IPS-NIHi7 (cell line): ENCODE measurements around the gene FOXL3.
"Not testable (repeated sequence)": the region's sequence is repeated elsewhere in the genome, so short reads cannot be mapped to it uniquely, and the experiment has no call there.

Experiments used
- DNase-seq: peaks from one replicate; pipeline ENCODE4 v3.0.0; 2012; ENCODE audit warnings: mixed read lengths; ENCODE audit errors: extremely low spot score

Gene FOXL3

GRCh38 chr7:323410-323809 is 33.4 kb downstream of the FOXL3 start:
- no peak for DNase-seq

- DNase-seq, result no peak
Measured at GRCh38 chr7:324011-324410, 34.0 kb downstream of the FOXL3 start.

- no peak for DNase-seq
Measured at GRCh38 chr7:325051-325798, 35.3 kb downstream of the FOXL3 start.

GRCh38 chr7:325811-326210 is 35.8 kb downstream of the FOXL3 start:
- no peak for DNase-seq

- DNase-seq, result no peak
Measured at GRCh38 chr7:326273-326672, 36.3 kb downstream of the FOXL3 start.

GRCh38 chr7:326809-327232 is 36.9 kb downstream of the FOXL3 start:
- DNase-seq, result no peak

- DNase-seq, result no peak
Measured at GRCh38 chr7:327233-327931, 37.4 kb downstream of the FOXL3 start.

GRCh38 chr7:327991-328702 is 38.2 kb downstream of the FOXL3 start:
- no peak for DNase-seq

- DNase-seq, result no peak
Measured at GRCh38 chr7:329691-330281, 39.8 kb downstream of the FOXL3 start.

GRCh38 chr7:330511-331230 is 40.7 kb downstream of the FOXL3 start:
- no peak for DNase-seq

GRCh38 chr7:332020-332517 is 42.1 kb downstream of the FOXL3 start:
- no peak for DNase-seq

GRCh38 chr7:332646-333392 is 42.8 kb downstream of the FOXL3 start:
- DNase-seq, result peak; percentile 94

- no peak for DNase-seq
Measured at GRCh38 chr7:333393-333764, 43.4 kb downstream of the FOXL3 start.

- no peak for DNase-seq
Measured at GRCh38 chr7:334618-335357, 44.8 kb downstream of the FOXL3 start.

GRCh38 chr7:335358-336148 is 45.6 kb downstream of the FOXL3 start:
- no peak for DNase-seq

- DNase-seq, result not testable (repeated sequence)
Measured at GRCh38 chr7:336149-336533, 46.2 kb downstream of the FOXL3 start.

GRCh38 chr7:336810-337566 is 47.0 kb downstream of the FOXL3 start:
- no peak for DNase-seq

GRCh38 chr7:337567-337951 is 47.6 kb downstream of the FOXL3 start:
- DNase-seq, result no peak
